HG02884 (cell line): ENCODE measurements around the gene BRPF1.

Experiments
- ATAC-seq: cut with Tn5 transposase; IDR thresholded peaks from one replicate; pipeline ENCODE4 v1.9.1; 2021; ENCODE audit warnings: mild to moderate bottlenecking, moderate library complexity; ENCODE audit not compliant: unreplicated experiment

The BRPF1 gene

DNA sequence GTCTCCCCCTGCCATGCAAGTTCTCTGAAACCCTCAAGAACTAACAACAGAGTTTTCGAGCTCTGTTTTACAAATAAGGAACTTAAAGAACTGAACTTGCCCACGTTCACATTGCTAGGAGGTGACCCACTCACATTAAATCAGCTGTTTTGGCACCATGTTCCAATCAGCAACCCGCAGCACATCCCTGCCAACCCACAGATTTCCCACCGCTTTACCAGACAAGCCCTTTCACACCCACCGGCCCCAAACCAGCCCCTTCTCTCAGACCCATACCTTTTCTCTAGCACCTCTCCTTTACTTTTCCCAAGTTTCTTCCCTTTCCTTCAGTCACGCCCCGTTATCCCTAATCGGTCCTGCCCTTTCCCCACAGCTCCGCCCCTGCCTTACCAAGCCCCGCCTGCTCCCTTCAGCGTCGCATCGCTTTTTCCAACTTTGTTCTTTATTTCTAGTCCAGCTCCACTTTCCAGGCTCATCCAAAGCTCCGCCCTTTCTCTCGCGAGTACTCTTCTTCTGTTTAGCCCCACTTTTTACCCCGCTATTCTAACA lies 804 bp upstream of the BRPF1 start:
- peak; percentile 32 for ATAC-seq

GRCh38 chr3:9732080-9732739 lies 675 bp downstream of the BRPF1 start:
- ATAC-seq = no peak

DNA sequence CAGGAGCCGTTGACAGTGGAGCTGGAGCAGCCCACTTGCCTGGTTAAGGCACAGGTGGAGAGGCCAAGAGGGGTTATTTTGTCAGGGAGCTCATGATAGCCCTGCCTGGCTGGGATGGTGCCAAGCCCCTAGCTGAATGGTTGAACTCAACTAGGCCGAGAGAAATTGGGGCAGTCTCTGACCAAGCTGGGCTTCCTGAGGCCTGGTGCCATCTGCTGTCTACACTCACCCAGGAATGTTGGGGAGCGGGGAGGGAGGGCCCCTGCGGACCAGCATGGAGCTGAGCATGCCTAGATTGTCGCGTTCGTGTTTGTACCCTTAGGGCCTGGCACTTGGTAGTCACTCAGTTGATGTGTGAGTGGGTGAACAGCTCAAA lies 1.2 kb downstream of the BRPF1 start:
- ATAC-seq = no peak

DNA sequence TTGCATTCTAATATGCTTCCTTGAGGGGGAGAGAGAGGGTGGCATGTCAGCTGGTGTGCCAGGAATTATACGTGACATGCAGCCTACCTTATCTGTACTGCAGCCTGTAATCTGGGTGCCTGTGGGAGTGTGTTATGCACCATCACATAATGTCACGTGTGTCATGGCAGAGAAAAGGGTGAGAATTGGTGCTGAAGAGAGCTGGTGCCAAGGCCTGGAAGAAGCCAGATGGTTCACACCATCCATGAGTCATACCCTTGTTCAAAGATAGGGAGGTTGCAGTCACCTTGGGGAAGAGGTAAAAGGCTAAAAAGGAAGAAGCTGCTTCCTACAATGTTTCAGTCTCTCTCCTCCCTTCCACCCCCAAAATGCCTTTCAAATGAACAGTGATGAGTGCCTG lies 5.3 kb downstream of the BRPF1 start:
- no peak for ATAC-seq

DNA sequence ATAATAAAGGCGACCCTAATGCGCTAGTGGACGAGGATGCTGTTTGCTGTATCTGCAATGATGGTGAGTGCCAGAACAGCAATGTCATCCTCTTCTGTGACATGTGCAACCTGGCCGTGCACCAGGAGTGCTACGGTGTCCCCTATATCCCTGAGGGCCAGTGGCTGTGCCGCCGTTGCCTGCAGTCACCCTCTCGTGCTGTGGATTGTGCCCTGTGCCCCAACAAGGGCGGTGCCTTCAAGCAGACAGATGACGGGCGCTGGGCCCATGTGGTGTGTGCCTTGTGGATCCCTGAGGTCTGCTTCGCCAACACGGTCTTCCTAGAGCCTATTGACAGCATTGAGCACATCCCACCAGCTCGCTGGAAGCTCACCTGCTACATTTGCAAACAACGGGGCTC lies 7.6 kb downstream of the BRPF1 start:
- ATAC-seq = no peak

- no peak for ATAC-seq
These were observed 11.0 kb downstream of the BRPF1 start for GRCh38 chr3:9742560-9742959.

DNA sequence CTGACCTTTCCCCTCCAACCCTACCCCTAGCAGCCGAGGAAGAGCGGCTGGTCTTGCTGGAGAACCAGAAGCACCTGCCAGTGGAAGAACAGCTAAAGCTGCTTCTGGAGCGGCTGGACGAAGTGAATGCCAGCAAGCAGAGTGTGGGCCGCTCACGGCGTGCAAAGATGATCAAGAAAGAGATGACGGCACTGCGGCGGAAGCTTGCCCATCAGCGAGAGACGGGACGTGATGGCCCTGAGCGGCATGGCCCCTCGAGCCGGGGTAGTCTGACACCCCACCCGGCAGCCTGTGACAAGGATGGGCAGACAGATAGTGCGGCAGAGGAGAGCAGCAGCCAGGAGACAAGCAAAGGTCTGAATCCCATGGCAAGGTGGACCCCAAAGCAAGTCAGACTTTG lies 12.0 kb downstream of the BRPF1 start:
- no peak for ATAC-seq

- no peak for ATAC-seq
These were observed 12.6 kb downstream of the BRPF1 start for GRCh38 chr3:9744162-9744561.

DNA sequence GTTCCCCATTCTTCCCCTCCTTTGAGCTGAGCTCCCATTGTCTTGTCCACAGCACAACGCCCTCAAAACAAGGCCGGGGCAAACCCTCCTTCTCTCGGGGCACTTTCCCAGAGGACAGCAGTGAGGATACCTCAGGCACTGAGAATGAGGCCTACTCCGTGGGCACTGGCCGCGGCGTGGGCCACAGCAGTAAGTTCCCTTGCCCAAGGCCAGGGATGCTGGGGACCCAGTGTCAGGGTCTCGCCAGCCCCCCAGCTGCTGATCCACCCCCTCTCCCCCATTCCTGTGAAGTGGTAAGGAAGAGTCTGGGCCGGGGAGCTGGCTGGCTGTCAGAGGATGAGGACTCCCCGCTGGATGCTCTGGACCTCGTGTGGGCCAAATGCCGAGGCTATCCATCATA lies 14.0 kb downstream of the BRPF1 start:
- no peak for ATAC-seq

GRCh38 chr3:9746330-9746729 lies 14.8 kb downstream of the BRPF1 start:
- ATAC-seq = no peak

DNA sequence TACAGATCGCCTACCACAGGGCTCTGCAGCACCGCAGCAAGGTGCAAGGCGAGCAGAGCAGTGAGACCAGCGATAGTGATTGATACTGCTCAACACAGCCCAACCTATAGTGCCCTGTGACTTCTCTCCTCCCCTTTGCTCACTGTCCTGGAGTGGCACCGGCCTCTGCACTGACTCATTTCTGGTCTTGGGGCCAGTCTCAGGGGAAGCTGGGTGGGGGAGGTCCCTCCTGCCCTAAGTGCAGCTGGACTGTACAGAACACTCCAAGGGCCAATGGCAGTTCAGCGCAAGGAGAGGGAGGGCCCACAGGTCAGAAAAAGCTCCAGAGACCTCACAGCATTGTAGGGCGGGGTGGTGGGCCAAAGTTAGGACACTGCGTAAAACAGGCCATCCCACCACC lies 15.7 kb downstream of the BRPF1 start:
- no peak for ATAC-seq

GRCh38 chr3:9748031-9748430 lies 16.5 kb downstream of the BRPF1 start:
- no peak for ATAC-seq

DNA sequence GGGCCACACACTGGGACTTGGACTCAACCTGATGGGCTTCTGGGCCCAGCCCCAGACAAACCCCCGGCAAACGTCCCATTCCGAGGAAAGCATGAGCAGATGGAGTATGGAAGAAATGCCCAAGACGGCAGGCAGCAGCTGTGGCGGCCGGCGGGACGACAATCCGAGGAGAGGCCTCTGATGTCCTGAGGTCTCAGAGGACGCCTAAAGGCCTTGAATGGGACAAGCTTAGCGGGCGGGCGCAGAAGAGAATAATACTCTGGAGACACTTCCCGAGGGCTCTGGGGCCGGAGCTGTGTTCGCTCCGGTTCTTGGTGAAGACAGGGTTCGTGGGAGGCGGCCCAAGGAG lies 17.7 kb downstream of the BRPF1 start:
- ATAC-seq = no peak

DNA sequence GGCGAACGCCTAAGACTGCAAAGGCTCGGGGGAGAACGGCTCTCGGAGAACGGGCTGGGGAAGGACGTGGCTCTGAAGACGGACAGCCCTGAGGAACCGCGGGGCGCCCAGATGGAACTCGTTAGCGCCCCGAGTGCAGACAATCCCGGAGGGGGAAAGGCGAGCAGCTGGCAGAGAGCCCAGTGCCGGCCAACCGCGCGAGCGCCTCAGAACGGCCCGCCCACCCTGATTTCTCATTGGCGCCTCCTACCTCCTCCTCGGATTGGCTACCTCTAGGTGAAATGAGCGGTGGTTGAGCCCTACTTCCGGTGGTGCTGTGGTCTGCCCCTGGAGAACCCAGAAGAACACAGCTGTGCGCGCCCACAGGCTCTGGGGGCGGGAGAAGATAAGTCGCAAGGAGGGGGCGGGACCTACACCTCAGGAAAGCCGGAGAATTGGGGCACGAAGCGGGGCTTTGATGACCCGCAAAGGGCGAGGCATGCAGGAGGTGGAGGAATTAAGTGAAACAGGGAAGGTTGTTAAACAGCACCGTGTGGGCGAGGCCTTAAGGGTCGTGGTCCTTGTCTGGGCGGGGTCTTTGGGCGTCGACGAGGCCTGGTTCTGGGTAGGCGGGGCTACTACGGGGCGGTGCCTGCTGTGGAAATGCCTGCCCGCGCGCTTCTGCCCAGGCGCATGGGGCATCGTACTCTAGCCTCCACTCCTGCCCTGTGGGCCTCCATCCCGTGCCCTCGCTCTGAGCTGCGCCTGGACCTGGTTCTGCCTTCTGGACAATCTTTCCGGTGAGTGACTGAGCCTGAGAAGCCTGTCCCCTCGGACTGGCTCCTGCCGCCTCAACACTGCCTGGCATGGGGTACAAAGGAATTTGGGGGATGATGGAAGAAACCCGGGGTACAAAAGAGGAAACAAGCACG lies 18.4 kb downstream of the BRPF1 start, which contains the start of gene OGG1:
Gene OGG1 (plus strand): TSS at position 308 of the 911 bp plus-strand sequence. CDS start 335 bp downstream, at position 643.
- peak; percentile 94 for ATAC-seq

- ATAC-seq = no peak
These were observed 19.2 kb downstream of the BRPF1 start for GRCh38 chr3:9750556-9751411.

GRCh38 chr3:9754678-9755077 lies 23.1 kb downstream of the BRPF1 start:
- no peak for ATAC-seq

DNA sequence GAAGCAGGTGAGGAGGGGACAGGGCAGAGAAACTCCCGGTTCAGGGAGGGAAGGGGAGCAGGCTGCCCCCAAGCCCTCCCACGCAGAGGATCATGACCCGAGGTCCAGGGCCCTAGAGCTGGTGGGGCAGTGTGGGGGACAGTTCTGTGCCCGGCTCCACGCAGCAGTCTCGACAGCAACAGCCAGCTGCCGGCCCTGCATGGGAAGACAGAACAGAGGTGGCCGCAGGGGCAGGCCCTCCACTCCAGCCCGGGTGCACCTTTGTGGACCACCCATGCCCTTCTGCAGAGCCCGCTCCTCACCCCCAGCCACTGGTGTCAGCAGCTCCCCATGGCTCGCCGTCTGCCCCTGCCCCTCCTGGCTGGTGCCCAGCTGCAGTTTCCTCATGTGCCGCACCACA lies 25.9 kb downstream of the BRPF1 start:
- no peak for ATAC-seq

GRCh38 chr3:9760779-9761505 lies 29.4 kb downstream of the BRPF1 start:
- no peak for ATAC-seq

- no peak for ATAC-seq
These were observed 30.4 kb downstream of the BRPF1 start for GRCh38 chr3:9761919-9762318.

DNA sequence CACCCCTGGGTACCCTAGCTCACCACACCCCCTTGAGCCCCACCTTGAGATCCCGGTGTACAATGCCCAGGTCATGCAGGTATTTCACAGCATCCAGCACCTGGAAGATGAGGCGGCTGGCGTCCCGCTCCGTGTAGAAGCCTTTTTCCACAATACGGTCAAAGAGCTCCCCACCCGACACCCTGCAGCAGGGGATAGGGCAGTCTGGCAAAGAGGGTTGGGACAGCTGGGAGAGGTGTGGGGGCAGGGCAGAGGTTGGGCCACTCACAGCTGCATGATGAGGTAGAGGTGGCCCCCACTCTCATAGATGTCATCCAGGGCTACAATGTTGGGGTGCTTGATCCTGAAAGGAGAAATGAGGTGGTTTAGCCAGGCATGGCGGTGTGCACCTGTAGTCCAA lies 31.3 kb downstream of the BRPF1 start:
- ATAC-seq = no peak

GRCh38 chr3:9765865-9766264 lies 34.3 kb downstream of the BRPF1 start:
- ATAC-seq = no peak
